Measurements from ENCODE around the gene EMD.
"Not testable (repeated sequence)": the region's sequence is repeated elsewhere in the genome, so short reads cannot be mapped to it uniquely, and the experiment has no call there.

EMD gene
- total RNA-seq: 70.5 to 99.9 (median 89.3) reads per million in 3 donors

DNA sequence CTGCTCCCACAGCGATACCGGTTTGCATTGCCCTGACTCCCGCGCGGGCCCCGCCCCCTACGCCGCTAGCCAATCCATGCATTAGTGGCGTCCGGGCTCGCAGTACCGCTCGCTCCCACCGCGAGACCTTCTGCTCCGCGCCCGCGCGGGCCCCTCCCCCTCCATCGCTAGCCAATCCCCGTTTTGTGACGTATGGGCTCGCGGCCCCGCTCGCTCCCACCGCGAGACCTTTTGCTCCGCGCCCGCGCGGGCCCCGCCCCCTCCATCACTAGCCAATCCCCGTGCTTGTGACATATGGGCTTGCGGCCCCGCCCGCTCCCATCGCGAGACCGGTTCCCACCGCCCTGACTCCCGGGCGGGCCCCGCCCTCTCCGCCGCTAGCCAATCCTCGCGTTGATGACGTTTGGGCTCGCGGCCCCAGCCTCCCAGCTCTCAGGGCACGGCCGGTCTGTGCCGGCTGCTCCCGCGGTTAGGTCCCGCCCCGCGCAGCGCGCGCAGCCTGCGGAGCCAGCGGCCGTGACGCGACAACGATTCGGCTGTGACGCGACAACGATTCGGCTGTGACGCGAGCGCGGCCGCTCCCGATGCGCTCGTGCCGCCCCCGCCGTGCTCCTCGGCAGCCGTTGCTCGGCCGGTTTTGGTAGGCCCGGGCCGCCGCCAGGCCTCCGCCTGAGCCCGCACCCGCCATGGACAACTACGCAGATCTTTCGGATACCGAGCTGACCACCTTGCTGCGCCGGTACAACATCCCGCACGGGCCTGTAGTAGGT lies at the start of gene EMD:
Gene EMD (plus strand): TSS at position 497 of the 770 bp plus-strand sequence. CDS start 190 bp downstream, at position 687.
- Histone ChIP-seq H3K4me3 (ENCODE audit: insufficient read depth, low read depth, low read length, poor library complexity, severe bottlenecking) (peak within 1 kb of the TSS; percentile 62), H3K27me3 (replicated peaks; ENCODE audit: control insufficient read depth, insufficient read depth, low read length, poor library complexity, severe bottlenecking) (no peaks in the 10 kb centered on the region), H3K27ac (ENCODE audit: insufficient read depth, low read length, poor library complexity, severe bottlenecking) (peak within 1 kb of the TSS; percentile 97), H3K4me1 (ENCODE audit: control insufficient read depth, insufficient read depth, low read length, poor library complexity, severe bottlenecking) (peaks cover 20% of the 10 kb centered on the region), H3K36me3 (ENCODE audit: control insufficient read depth, insufficient read depth, low read length) (no peaks in the 10 kb centered on the region), H3K9me3 (ENCODE audit: control insufficient read depth, low read length) (no peaks in the 10 kb centered on the region)
- peak; percentile 95 to 96 (median 95) for DNase-seq

DNA sequence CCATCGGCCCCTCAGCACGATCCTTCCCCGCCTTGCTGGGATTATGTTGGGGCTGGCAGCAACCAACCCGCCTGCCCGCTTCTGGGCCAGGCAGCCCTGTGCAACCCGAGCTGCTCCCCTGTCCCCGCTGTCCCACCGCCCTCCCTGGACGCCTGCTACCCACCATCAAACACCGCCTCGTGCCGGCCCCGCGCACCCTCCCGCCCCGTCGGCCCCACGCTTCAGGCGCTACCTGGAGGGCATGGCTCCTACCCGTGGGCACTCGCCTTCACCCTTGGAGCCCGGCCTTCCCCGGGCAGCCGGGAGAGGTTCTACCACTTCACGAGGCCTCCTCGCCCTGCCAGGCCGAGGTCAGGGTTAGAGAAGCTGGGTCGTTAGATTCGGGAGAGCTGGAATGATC lies 46.5 kb upstream of the EMD start:
- no peak overlapping the region for H3K27ac ChIP-seq (ENCODE audit: insufficient read depth, low read length, poor library complexity, severe bottlenecking)
- no peak for DNase-seq
- no peaks in the 10 kb centered on the region for H3K9me3 ChIP-seq (ENCODE audit: control insufficient read depth, low read length)
- no peaks in the 10 kb centered on the region for H3K27me3 ChIP-seq (replicated peaks; ENCODE audit: control insufficient read depth, insufficient read depth, low read length, poor library complexity, severe bottlenecking)
- H3K4me3 ChIP-seq (ENCODE audit: insufficient read depth, low read depth, low read length, poor library complexity, severe bottlenecking): no peak overlapping the region
- no peaks in the 10 kb centered on the region for H3K36me3 ChIP-seq (ENCODE audit: control insufficient read depth, insufficient read depth, low read length)
- H3K4me1 ChIP-seq (ENCODE audit: control insufficient read depth, insufficient read depth, low read length, poor library complexity, severe bottlenecking): peaks cover 14% of the 10 kb centered on the region

DNA sequence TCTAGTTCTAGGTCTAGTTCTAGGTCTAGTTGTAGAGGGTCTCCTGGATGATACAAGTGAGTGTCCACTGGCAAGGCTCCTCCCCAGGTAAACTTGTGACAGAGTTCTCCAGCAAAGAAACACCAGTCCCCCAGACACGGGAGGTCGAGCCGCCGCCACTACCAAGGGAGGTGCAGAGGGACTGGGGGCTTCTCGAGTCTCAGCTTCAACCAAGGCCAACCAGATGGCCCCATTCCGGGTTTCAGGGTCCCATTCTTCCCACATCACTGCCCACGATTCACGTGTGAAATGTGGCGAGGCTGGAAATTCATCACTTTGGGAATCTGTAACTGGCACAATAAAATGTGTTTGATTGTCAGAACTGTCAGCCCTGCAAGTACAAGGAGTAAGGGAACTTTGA lies 46.0 kb upstream of the EMD start:
- Histone ChIP-seq H3K27me3 (replicated peaks; ENCODE audit: control insufficient read depth, insufficient read depth, low read length, poor library complexity, severe bottlenecking) (no peaks in the 10 kb centered on the region), H3K36me3 (ENCODE audit: control insufficient read depth, insufficient read depth, low read length) (no peaks in the 10 kb centered on the region), H3K9me3 (ENCODE audit: control insufficient read depth, low read length) (no peaks in the 10 kb centered on the region), H3K27ac (ENCODE audit: insufficient read depth, low read length, poor library complexity, severe bottlenecking) (no peak overlapping the region), H3K4me1 (ENCODE audit: control insufficient read depth, insufficient read depth, low read length, poor library complexity, severe bottlenecking) (peaks cover 8% of the 10 kb centered on the region), H3K4me3 (ENCODE audit: insufficient read depth, low read depth, low read length, poor library complexity, severe bottlenecking) (no peak overlapping the region)
- no peak for DNase-seq

DNA sequence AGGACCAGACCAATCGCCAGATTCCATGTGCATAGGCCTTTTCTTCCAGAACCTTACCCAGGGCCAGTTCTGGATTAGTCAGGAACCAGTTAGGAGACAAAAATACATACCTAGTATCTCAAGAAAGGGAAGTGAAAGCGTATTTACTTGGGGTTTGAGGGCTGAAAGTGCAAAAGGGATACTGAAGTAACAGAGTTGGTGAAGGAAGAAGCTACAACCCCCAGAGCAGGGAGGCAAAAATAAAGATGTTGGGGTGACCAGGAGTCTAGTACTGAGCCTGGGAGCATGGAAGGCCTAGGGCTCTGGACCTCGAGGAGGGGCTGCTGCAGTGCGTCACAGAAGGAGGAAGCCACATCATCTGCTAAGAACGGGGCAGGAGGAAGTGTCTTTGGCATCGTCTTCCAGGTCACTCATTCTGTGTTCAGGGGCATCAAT lies 45.2 kb upstream of the EMD start:
- H3K4me3 ChIP-seq (ENCODE audit: insufficient read depth, low read depth, low read length, poor library complexity, severe bottlenecking): no peak overlapping the region
- H3K9me3 ChIP-seq (ENCODE audit: control insufficient read depth, low read length): no peaks in the 10 kb centered on the region
- H3K4me1 ChIP-seq (ENCODE audit: control insufficient read depth, insufficient read depth, low read length, poor library complexity, severe bottlenecking): peaks cover 8% of the 10 kb centered on the region
- H3K36me3 ChIP-seq (ENCODE audit: control insufficient read depth, insufficient read depth, low read length): no peaks in the 10 kb centered on the region
- no peak overlapping the region for H3K27ac ChIP-seq (ENCODE audit: insufficient read depth, low read length, poor library complexity, severe bottlenecking)
- H3K27me3 ChIP-seq (replicated peaks; ENCODE audit: control insufficient read depth, insufficient read depth, low read length, poor library complexity, severe bottlenecking): no peaks in the 10 kb centered on the region
- no peak for DNase-seq

DNA sequence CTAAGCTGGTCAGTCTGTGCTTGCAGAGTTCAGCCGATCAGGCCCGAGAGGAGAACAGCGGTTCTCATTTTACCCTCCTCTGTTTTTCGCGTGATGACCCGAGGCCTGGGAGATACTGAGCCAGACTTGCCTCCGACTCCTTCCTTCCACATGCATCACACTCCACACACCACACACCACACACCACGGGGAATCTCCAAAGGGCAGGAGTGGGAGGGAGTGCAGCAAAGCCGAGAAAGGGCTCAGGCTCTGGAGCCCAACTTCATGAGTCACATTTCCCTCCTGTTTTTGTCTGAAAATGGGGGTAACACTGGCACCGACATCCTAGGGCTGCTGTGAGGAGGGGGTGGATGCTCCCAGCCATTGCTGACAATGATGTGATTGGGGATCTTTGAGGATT lies 44.6 kb upstream of the EMD start:
- Histone ChIP-seq H3K9me3 (ENCODE audit: control insufficient read depth, low read length) (no peaks in the 10 kb centered on the region), H3K4me1 (ENCODE audit: control insufficient read depth, insufficient read depth, low read length, poor library complexity, severe bottlenecking) (peaks cover 4% of the 10 kb centered on the region), H3K4me3 (ENCODE audit: insufficient read depth, low read depth, low read length, poor library complexity, severe bottlenecking) (no peak overlapping the region), H3K36me3 (ENCODE audit: control insufficient read depth, insufficient read depth, low read length) (no peaks in the 10 kb centered on the region), H3K27ac (ENCODE audit: insufficient read depth, low read length, poor library complexity, severe bottlenecking) (no peak overlapping the region), H3K27me3 (replicated peaks; ENCODE audit: control insufficient read depth, insufficient read depth, low read length, poor library complexity, severe bottlenecking) (no peaks in the 10 kb centered on the region)
- no peak for DNase-seq

DNA sequence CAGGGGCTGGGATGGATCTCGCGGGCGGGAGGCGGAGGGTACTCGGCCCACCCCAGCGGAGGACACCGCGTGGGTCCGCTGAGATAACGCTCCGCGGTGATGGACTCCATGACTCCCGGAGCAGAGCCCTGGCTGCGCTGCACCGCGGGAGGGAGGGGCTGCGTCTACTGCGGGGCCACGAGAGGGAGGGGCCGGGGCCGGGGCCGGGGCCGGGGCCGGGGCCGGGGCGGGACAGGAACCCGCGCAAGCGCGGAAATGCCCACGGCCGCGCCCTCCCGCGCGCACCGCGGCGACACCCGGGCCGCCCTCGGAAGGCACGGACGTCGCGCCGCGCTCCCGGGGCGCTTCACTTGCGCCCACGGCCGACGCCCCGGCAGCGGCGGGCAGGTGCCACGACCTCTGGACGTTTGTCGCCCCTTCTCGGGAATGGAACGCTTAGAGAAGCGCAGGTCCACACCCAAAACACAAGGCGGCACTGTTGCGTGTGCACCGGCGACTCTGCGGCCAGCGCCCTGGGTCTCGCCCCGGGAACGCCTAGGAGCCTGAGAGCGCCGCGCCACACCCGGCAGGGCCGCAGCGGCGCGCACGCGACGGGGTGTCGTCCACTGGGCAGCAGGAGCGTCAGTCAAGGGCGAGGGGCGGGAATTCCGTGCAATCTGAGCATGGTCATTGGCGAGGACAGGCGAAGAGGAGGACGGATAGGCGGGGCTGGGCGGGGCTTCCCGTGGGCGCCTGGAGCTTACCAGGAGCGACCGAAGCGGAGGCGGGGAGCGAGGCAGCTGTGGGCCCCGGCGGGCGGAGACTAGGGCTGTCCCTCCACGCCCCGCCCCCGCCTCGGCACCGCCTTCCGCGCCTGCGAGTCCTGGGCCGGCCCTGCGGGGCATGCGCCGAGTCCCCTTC lies 37.4 kb upstream of the EMD start:
- H3K36me3 ChIP-seq (ENCODE audit: control insufficient read depth, insufficient read depth, low read length); H3K4me3 ChIP-seq (ENCODE audit: insufficient read depth, low read depth, low read length, poor library complexity, severe bottlenecking); H3K27me3 ChIP-seq (replicated peaks; ENCODE audit: control insufficient read depth, insufficient read depth, low read length, poor library complexity, severe bottlenecking); H3K9me3 ChIP-seq (ENCODE audit: control insufficient read depth, low read length); H3K27ac ChIP-seq (ENCODE audit: insufficient read depth, low read length, poor library complexity, severe bottlenecking); H3K4me1 ChIP-seq (ENCODE audit: control insufficient read depth, insufficient read depth, low read length, poor library complexity, severe bottlenecking); DNase-seq: not testable (repeated sequence)

DNA sequence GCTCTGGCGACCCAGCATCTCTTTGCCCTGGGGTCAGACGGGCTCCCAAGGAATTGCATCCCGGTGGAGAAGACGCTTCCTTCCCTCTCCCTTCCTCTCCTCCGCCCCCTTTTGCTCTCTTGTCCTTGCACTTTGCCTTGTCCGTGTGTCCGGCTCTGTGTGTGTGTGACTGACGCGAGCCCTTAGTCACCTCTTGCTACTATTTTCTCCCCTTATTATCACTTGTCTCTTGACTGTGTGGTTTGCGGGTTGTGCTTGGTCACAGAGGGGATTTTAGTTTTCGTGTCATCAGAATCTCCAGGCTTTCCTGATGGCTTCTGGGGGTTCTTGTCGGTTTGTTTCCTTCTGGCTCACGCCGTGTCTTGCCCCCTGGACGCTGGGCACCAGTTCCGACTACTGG lies 36.0 kb upstream of the EMD start:
- not testable (repeated sequence) for H3K27me3 ChIP-seq (replicated peaks; ENCODE audit: control insufficient read depth, insufficient read depth, low read length, poor library complexity, severe bottlenecking); H3K36me3 ChIP-seq (ENCODE audit: control insufficient read depth, insufficient read depth, low read length); H3K27ac ChIP-seq (ENCODE audit: insufficient read depth, low read length, poor library complexity, severe bottlenecking); H3K9me3 ChIP-seq (ENCODE audit: control insufficient read depth, low read length); H3K4me3 ChIP-seq (ENCODE audit: insufficient read depth, low read depth, low read length, poor library complexity, severe bottlenecking); H3K4me1 ChIP-seq (ENCODE audit: control insufficient read depth, insufficient read depth, low read length, poor library complexity, severe bottlenecking); DNase-seq

DNA sequence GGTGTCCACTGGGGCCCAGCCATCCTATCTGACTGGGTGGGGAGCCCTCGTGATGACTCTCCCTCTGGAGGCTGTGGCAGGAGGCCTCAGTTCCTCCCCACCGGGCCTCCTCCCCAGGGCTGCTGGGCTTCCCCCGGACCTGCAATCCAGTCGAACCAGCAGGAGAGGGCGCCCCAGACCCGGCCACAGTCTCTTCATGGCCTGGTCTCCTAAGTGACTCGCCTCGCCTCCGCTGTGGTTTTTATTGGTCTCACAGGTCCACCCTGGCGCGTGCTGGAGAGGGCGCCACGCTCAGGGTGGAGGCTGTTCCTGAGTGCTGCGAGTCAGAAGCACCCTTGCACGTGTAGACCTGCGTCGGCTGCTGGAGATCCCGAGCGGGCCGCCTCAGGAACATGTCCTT lies 35.5 kb upstream of the EMD start:
- not testable (repeated sequence) for H3K36me3 ChIP-seq (ENCODE audit: control insufficient read depth, insufficient read depth, low read length); H3K27ac ChIP-seq (ENCODE audit: insufficient read depth, low read length, poor library complexity, severe bottlenecking); H3K9me3 ChIP-seq (ENCODE audit: control insufficient read depth, low read length); DNase-seq; H3K27me3 ChIP-seq (replicated peaks; ENCODE audit: control insufficient read depth, insufficient read depth, low read length, poor library complexity, severe bottlenecking); H3K4me3 ChIP-seq (ENCODE audit: insufficient read depth, low read depth, low read length, poor library complexity, severe bottlenecking)
- peaks cover 12% of the 10 kb centered on the region for H3K4me1 ChIP-seq (ENCODE audit: control insufficient read depth, insufficient read depth, low read length, poor library complexity, severe bottlenecking)

DNA sequence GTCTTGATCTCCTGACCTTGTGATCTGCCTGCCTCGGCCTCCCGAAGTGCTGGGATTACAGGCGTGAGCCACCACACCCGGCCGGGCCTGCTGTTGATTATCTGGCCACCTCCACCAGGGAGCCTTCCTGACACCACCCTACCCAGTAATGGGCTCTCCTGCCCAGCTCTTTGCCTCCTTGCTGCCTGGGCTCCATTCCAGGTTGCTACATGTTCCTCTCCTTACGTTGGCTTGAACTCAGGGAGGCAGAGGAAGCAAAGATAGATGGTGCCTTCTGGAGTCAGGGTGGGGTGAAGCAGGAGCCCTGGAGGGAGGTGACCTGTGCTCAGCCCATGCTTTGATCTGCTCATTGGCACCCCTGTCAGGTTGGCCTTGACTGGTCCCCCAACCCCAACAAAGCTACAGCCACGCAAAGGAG lies 31.0 kb upstream of the EMD start:
- Histone ChIP-seq H3K27ac (ENCODE audit: insufficient read depth, low read length, poor library complexity, severe bottlenecking) (peak overlapping the region; percentile 32), H3K4me3 (ENCODE audit: insufficient read depth, low read depth, low read length, poor library complexity, severe bottlenecking) (no peak overlapping the region), H3K27me3 (replicated peaks; ENCODE audit: control insufficient read depth, insufficient read depth, low read length, poor library complexity, severe bottlenecking) (no peaks in the 10 kb centered on the region), H3K4me1 (ENCODE audit: control insufficient read depth, insufficient read depth, low read length, poor library complexity, severe bottlenecking) (peaks cover 56% of the 10 kb centered on the region), H3K36me3 (ENCODE audit: control insufficient read depth, insufficient read depth, low read length) (peaks cover 43% of the 10 kb centered on the region), H3K9me3 (ENCODE audit: control insufficient read depth, low read length) (no peaks in the 10 kb centered on the region)
- no peak for DNase-seq

All from effector memory CD4-positive, alpha-beta T cell (primary cell).